ENCODE results near the gene RPTN.

- TF ChIP-seq CTCF (IDR thresholded peaks at IDR 0.05 in 2 of 3, conservative IDR thresholded peaks at IDR 0.05 in 1 of 3; ENCODE audit: borderline replicate concordance in 1 of 3, insufficient read depth in 1 of 3, low read depth in 2 of 3, low read length in 2 of 3), result no peak
- no peak for TF ChIP-seq MAX (IDR thresholded peaks at IDR 0.05)
- TF ChIP-seq EZH2phosphoT487 (IDR thresholded peaks at IDR 0.05; ENCODE audit: borderline replicate concordance), result no peak
- no peak for TF ChIP-seq YY1 (IDR thresholded peaks at IDR 0.05; ENCODE audit: extremely low read depth, insufficient replicate concordance, low read depth, low read length)
- no peak for TF ChIP-seq EZH2 (IDR thresholded peaks at IDR 0.05)
Measured at GRCh38 chr1:152182944-152183361, 23.9 kb upstream of the RPTN start.
